Gastrocnemius medialis (tissue), 4 donors: ENCODE results near the gene FGD5.

ENCODE experiments used
- CTCF ChIP-seq, 5 experiments: fragments of 450-650 bp in 3 of 5; fragments of 200-600 bp in 2 of 5; sonication (generic) in 2 of 5; IDR thresholded peaks in 4 of 5; conservative IDR thresholded peaks in 1 of 5; 1 replicate in 4 of 5; 2 replicates in 1 of 5; pipeline ENCODE4 v1.5.1; 2016 to 2019; ENCODE audit warnings: antibody characterized with exemption in 5 of 5, mild to moderate bottlenecking in 3 of 5, moderate library complexity in 3 of 5
- POLR2A ChIP-seq, 2 donors: fragments of 450-650 bp; IDR thresholded peaks; one replicate each; pipeline ENCODE4 v1.6.1; 2017; ENCODE audit warnings: antibody characterized with exemption in 2 of 2, mild to moderate bottlenecking in 2 of 2, moderate library complexity in 2 of 2

- no peak for TF ChIP-seq POLR2A (IDR thresholded peaks at IDR 0.05)
- no peak for TF ChIP-seq CTCF (IDR thresholded peaks at IDR 0.05 in 4 of 5, conservative IDR thresholded peaks at IDR 0.05 in 1 of 5)
These were observed 6.5 kb upstream of the FGD5 start for GRCh38 chr3:14812196-14812790.
